Mucosa of stomach (tissue), 1 donor: Measurements from ENCODE around the gene ATRNL1.
"Not testable (repeated sequence)": the region's sequence is repeated elsewhere in the genome, so short reads cannot be mapped to it uniquely, and the experiment has no call there.

Experiments
- H3K27me3 ChIP-seq: one replicate; pipeline ENCODE4 v1.7.0; 2013; ENCODE audit warnings: mild to moderate bottlenecking, low read length; ENCODE audit not compliant: control insufficient read depth, insufficient read depth
- H3K36me3 ChIP-seq: one replicate; pipeline ENCODE4 v1.7.0; 2013; ENCODE audit warnings: low read length; ENCODE audit not compliant: control insufficient read depth, insufficient read depth
- H3K4me1 ChIP-seq: one replicate; pipeline ENCODE4 v1.7.0; 2013; ENCODE audit warnings: mild to moderate bottlenecking, low read length; ENCODE audit not compliant: control insufficient read depth, insufficient read depth
- H3K4me3 ChIP-seq: one replicate; pipeline ENCODE4 v1.7.0; 2013; ENCODE audit warnings: low read length
- H3K9ac ChIP-seq: one replicate; pipeline ENCODE4 v1.7.0; 2013; ENCODE audit warnings: mild to moderate bottlenecking, low read length, moderate library complexity
- H3K9me3 ChIP-seq: one replicate; pipeline ENCODE4 v1.7.0; 2013; ENCODE audit warnings: mild to moderate bottlenecking, low read length, moderate library complexity; ENCODE audit not compliant: control insufficient read depth
- donor health status: Pancreatic carcinoma.

Gene ATRNL1

GRCh38 chr10:115157357-115157756 is 64.2 kb downstream of the ATRNL1 start:
- Histone ChIP-seq H3K27me3 (no peaks in the 10 kb centered on the region), H3K36me3 (no peaks in the 10 kb centered on the region), H3K4me1 (no peaks in the 10 kb centered on the region), H3K9ac (no peak overlapping the region), H3K9me3 (no peaks in the 10 kb centered on the region), H3K4me3 (no peak overlapping the region)

GRCh38 chr10:115163129-115163528 is 70.0 kb downstream of the ATRNL1 start:
- Histone ChIP-seq H3K9ac (no peak overlapping the region), H3K36me3 (no peaks in the 10 kb centered on the region), H3K4me1 (no peaks in the 10 kb centered on the region), H3K4me3 (no peak overlapping the region), H3K27me3 (no peaks in the 10 kb centered on the region), H3K9me3 (no peaks in the 10 kb centered on the region)

GRCh38 chr10:115164220-115164619 is 71.1 kb downstream of the ATRNL1 start:
- Histone ChIP-seq H3K36me3 (no peaks in the 10 kb centered on the region), H3K4me1 (no peaks in the 10 kb centered on the region), H3K9ac (no peak overlapping the region), H3K9me3 (no peaks in the 10 kb centered on the region), H3K4me3 (no peak overlapping the region), H3K27me3 (no peaks in the 10 kb centered on the region)

GRCh38 chr10:115167751-115168150 is 74.6 kb downstream of the ATRNL1 start:
- Histone ChIP-seq H3K27me3 (no peaks in the 10 kb centered on the region), H3K4me3 (no peak overlapping the region), H3K36me3 (no peaks in the 10 kb centered on the region), H3K4me1 (no peaks in the 10 kb centered on the region), H3K9me3 (no peaks in the 10 kb centered on the region), H3K9ac (no peak overlapping the region)

- Histone ChIP-seq H3K4me3 (no peak overlapping the region), H3K27me3 (no peaks in the 10 kb centered on the region), H3K36me3 (no peaks in the 10 kb centered on the region), H3K4me1 (no peaks in the 10 kb centered on the region), H3K9me3 (no peaks in the 10 kb centered on the region), H3K9ac (no peak overlapping the region)
Measured at GRCh38 chr10:115171392-115171960, 78.3 kb downstream of the ATRNL1 start.

- no peaks in the 10 kb centered on the region for H3K4me1 ChIP-seq
- no peaks in the 10 kb centered on the region for H3K9me3 ChIP-seq
- no peak overlapping the region for H3K4me3 ChIP-seq
- H3K36me3 ChIP-seq: no peaks in the 10 kb centered on the region
- H3K27me3 ChIP-seq: no peaks in the 10 kb centered on the region
- no peak overlapping the region for H3K9ac ChIP-seq
Measured at GRCh38 chr10:115173915-115174443, 80.8 kb downstream of the ATRNL1 start.

GRCh38 chr10:115207276-115207675 is 114.1 kb downstream of the ATRNL1 start:
- H3K36me3 ChIP-seq, H3K9ac ChIP-seq, H3K4me1 ChIP-seq, H3K9me3 ChIP-seq, H3K4me3 ChIP-seq, H3K27me3 ChIP-seq: not testable (repeated sequence)

- Histone ChIP-seq H3K4me3 (no peak overlapping the region), H3K4me1 (no peaks in the 10 kb centered on the region), H3K27me3 (no peaks in the 10 kb centered on the region), H3K9ac (no peak overlapping the region), H3K9me3 (no peaks in the 10 kb centered on the region), H3K36me3 (no peaks in the 10 kb centered on the region)
Measured at GRCh38 chr10:115209133-115209532, 116.0 kb downstream of the ATRNL1 start.

- Histone ChIP-seq H3K36me3 (no peaks in the 10 kb centered on the region), H3K4me3 (no peak overlapping the region), H3K27me3 (no peaks in the 10 kb centered on the region), H3K4me1 (no peaks in the 10 kb centered on the region), H3K9me3 (no peaks in the 10 kb centered on the region), H3K9ac (no peak overlapping the region)
Measured at GRCh38 chr10:115214829-115215228, 121.7 kb downstream of the ATRNL1 start.

GRCh38 chr10:115219203-115219602 is 126.0 kb downstream of the ATRNL1 start:
- Histone ChIP-seq H3K4me3 (no peak overlapping the region), H3K9me3 (no peaks in the 10 kb centered on the region), H3K36me3 (no peaks in the 10 kb centered on the region), H3K27me3 (no peaks in the 10 kb centered on the region), H3K4me1 (no peaks in the 10 kb centered on the region), H3K9ac (no peak overlapping the region)

GRCh38 chr10:115222039-115222438 is 128.9 kb downstream of the ATRNL1 start:
- Histone ChIP-seq H3K4me3 (no peak overlapping the region), H3K9me3 (no peaks in the 10 kb centered on the region), H3K27me3 (no peaks in the 10 kb centered on the region), H3K9ac (no peak overlapping the region), H3K36me3 (no peaks in the 10 kb centered on the region), H3K4me1 (no peaks in the 10 kb centered on the region)

- Histone ChIP-seq H3K9me3 (no peaks in the 10 kb centered on the region), H3K36me3 (no peaks in the 10 kb centered on the region), H3K4me1 (no peaks in the 10 kb centered on the region), H3K4me3 (no peak overlapping the region), H3K27me3 (no peaks in the 10 kb centered on the region), H3K9ac (no peak overlapping the region)
Measured at GRCh38 chr10:115239761-115240160, 146.6 kb downstream of the ATRNL1 start.

- H3K9me3 ChIP-seq: no peaks in the 10 kb centered on the region
- H3K36me3 ChIP-seq: no peaks in the 10 kb centered on the region
- no peaks in the 10 kb centered on the region for H3K27me3 ChIP-seq
- no peak overlapping the region for H3K4me3 ChIP-seq
- H3K4me1 ChIP-seq: no peaks in the 10 kb centered on the region
- no peak overlapping the region for H3K9ac ChIP-seq
Measured at GRCh38 chr10:115250784-115251183, 157.6 kb downstream of the ATRNL1 start.
